ENCODE data around the gene EVI2B. TPM values are rescaled to one million over a fixed set of nuclear protein-coding genes. Genes with fewer than 3 reads are reported as not detected.

The EVI2B gene
- total RNA-seq, 1 experiment from 2014 or later, result not detected

DNA sequence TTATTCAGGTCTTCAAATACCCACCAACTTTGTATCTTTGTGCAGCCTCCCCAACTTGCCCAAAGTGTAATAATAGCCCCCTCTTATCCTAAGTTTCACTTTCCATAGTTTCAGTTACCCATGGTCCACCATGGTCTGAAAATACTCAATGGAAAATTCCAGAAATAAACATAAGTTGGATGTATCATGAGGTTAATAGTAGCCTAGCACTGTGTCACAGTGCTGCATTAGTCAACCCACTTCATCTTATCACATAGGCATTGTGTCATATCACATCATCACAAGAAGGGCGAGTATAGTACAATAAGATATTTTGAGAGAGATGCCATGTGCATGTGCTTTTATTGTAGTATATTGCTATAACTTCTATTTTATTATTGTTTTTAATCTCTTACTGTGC is 38.7 kb downstream of the EVI2B start:
- intact Hi-C loops (cut with micrococcal nuclease; ENCODE audit: unreplicated experiment), result no loop called here
- H3K9me3 Mint-ChIP-seq (ENCODE audit: low read depth, unreplicated experiment), result no peaks in the 10 kb centered on the region
- no peaks in the 10 kb centered on the region for H3K36me3 Mint-ChIP-seq (ENCODE audit: insufficient read depth, unreplicated experiment)
- no peak overlapping the region for H3K4me3 Mint-ChIP-seq (ENCODE audit: low read depth, unreplicated experiment)
- no peak overlapping the region for H3K27ac Mint-ChIP-seq (ENCODE audit: unreplicated experiment)
- H3K27me3 Mint-ChIP-seq (ENCODE audit: unreplicated experiment), result no peaks in the 10 kb centered on the region
- TF ChIP-seq, protein P1, sequence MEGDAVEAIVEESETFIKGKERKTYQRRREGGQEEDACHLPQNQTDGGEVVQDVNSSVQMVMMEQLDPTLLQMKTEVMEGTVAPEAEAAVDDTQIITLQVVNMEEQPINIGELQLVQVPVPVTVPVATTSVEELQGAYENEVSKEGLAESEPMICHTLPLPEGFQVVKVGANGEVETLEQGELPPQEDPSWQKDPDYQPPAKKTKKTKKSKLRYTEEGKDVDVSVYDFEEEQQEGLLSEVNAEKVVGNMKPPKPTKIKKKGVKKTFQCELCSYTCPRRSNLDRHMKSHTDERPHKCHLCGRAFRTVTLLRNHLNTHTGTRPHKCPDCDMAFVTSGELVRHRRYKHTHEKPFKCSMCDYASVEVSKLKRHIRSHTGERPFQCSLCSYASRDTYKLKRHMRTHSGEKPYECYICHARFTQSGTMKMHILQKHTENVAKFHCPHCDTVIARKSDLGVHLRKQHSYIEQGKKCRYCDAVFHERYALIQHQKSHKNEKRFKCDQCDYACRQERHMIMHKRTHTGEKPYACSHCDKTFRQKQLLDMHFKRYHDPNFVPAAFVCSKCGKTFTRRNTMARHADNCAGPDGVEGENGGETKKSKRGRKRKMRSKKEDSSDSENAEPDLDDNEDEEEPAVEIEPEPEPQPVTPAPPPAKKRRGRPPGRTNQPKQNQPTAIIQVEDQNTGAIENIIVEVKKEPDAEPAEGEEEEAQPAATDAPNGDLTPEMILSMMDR (IDR thresholded peaks at IDR 0.05; ENCODE audit: unreplicated experiment), result no peak
- H3K4me1 Mint-ChIP-seq (ENCODE audit: low read depth, unreplicated experiment), result no peaks in the 10 kb centered on the region
- no TSS peak for BruUV-seq (replicated peaks)
- DNase-seq, result no peak
- CTCF ChIA-PET, result no interaction called here

DNA sequence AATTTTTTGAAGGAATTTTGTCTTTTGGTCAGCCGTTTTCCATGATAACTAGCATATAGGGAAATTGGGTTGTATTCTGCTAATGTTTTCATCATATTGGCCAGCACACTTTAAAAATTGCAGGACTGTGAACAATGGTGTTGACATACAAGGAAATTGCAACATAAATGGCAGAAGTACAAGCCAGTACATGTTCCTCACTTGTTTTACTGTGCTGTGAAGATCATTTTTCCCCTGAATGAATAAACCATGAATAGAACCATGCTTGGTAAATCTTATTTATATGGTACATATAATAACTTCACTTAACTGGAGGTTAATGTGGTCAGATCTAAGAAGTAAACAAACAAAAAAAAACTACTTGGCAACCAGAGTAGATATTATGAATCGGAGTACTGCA is 39.6 kb downstream of the EVI2B start:
- no peak for DNase-seq
- Mint-ChIP-seq H3K27me3 (ENCODE audit: unreplicated experiment) (no peaks in the 10 kb centered on the region), H3K4me1 (ENCODE audit: low read depth, unreplicated experiment) (peaks cover 8% of the 10 kb centered on the region), H3K27ac (ENCODE audit: unreplicated experiment) (no peak overlapping the region), H3K4me3 (ENCODE audit: low read depth, unreplicated experiment) (no peak overlapping the region), H3K36me3 (ENCODE audit: insufficient read depth, unreplicated experiment) (no peaks in the 10 kb centered on the region), H3K9me3 (ENCODE audit: low read depth, unreplicated experiment) (no peaks in the 10 kb centered on the region)
- CTCF ChIA-PET, result no interaction called here
- TF ChIP-seq, protein P1 (IDR thresholded peaks at IDR 0.05; ENCODE audit: unreplicated experiment), result no peak
- intact Hi-C loops (cut with micrococcal nuclease; ENCODE audit: unreplicated experiment), result no loop called here
- BruUV-seq (replicated peaks), result no TSS peak

DNA sequence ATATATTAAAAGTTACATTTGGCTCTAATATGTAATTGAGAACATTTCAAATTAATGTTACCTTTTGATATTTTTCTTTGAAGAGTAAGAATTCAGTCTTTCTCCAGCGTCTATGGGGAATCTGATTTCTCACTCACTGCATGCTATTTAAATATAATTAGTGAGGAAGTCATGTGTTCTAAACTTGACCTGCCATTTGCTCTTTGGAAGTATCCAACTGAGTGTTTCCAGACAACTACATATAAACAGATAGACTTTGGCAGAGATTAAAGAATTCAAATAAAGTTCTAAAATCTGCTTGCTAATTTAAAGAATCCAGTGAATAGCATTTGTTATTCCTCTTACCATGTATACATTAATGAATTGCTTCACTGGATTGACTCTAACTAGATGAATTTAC is 40.3 kb downstream of the EVI2B start:
- H3K27me3 Mint-ChIP-seq (ENCODE audit: unreplicated experiment), result no peaks in the 10 kb centered on the region
- H3K4me3 Mint-ChIP-seq (ENCODE audit: low read depth, unreplicated experiment), result no peak overlapping the region
- H3K27ac Mint-ChIP-seq (ENCODE audit: unreplicated experiment), result no peak overlapping the region
- CTCF ChIA-PET, result no interaction called here
- intact Hi-C loops (cut with micrococcal nuclease; ENCODE audit: unreplicated experiment), result no loop called here
- no peaks in the 10 kb centered on the region for H3K9me3 Mint-ChIP-seq (ENCODE audit: low read depth, unreplicated experiment)
- TF ChIP-seq, protein P1 (IDR thresholded peaks at IDR 0.05; ENCODE audit: unreplicated experiment), result no peak
- H3K36me3 Mint-ChIP-seq (ENCODE audit: insufficient read depth, unreplicated experiment), result no peaks in the 10 kb centered on the region
- no peak for DNase-seq
- peaks cover 15% of the 10 kb centered on the region for H3K4me1 Mint-ChIP-seq (ENCODE audit: low read depth, unreplicated experiment)
- no TSS peak for BruUV-seq (replicated peaks)

DNA sequence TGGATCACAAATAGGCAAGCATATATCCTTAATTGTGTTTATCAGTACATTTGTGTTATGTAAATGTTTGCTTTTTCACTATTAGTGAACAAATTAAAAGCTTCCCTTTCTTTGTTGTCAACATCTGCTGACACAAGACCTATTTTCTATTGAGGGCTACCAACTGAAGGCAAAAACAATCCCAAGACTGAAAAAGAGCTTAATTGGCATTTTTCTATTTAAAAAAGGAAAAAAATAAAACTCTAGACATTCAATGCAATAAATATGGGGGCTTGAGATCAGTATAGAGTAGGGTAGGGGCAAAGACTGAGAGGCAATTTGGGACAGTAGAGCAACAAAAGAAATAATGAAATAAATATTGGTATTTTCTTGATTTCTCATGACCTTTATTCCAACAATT is 41.1 kb downstream of the EVI2B start:
- DNase-seq, result no peak
- no TSS peak for BruUV-seq (replicated peaks)
- no peak overlapping the region for H3K4me3 Mint-ChIP-seq (ENCODE audit: low read depth, unreplicated experiment)
- intact Hi-C loops (cut with micrococcal nuclease; ENCODE audit: unreplicated experiment), result no loop called here
- TF ChIP-seq, protein P1 (IDR thresholded peaks at IDR 0.05; ENCODE audit: unreplicated experiment), result no peak
- peaks cover 19% of the 10 kb centered on the region for H3K4me1 Mint-ChIP-seq (ENCODE audit: low read depth, unreplicated experiment)
- H3K9me3 Mint-ChIP-seq (ENCODE audit: low read depth, unreplicated experiment), result no peaks in the 10 kb centered on the region
- peaks cover 5% of the 10 kb centered on the region for H3K36me3 Mint-ChIP-seq (ENCODE audit: insufficient read depth, unreplicated experiment)
- H3K27ac Mint-ChIP-seq (ENCODE audit: unreplicated experiment), result no peak overlapping the region
- no peaks in the 10 kb centered on the region for H3K27me3 Mint-ChIP-seq (ENCODE audit: unreplicated experiment)
- CTCF ChIA-PET, result no interaction called here

DNA sequence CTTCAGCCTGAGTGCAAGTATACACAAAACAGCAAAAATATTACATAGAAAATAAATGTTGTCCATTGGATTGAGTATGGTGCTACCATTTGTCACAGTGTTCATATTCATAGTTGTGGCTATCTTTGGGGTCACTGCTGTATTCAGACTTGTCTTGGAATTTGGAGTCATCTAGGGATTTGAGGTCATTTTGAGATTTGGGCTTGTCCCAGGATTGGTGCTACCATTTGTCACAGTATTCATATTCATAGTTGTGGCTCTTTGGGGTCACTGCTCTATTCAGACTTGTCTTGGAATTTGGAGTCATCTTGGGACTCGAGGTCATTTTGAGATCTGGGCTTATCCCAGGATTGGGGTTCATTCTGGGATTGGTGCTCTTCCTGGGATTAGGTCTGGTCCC is 41.6 kb downstream of the EVI2B start:
- Mint-ChIP-seq H3K36me3 (ENCODE audit: insufficient read depth, unreplicated experiment) (peaks cover 9% of the 10 kb centered on the region), H3K4me1 (ENCODE audit: low read depth, unreplicated experiment) (peaks cover 24% of the 10 kb centered on the region), H3K27ac (ENCODE audit: unreplicated experiment) (no peak overlapping the region), H3K4me3 (ENCODE audit: low read depth, unreplicated experiment) (no peak overlapping the region), H3K27me3 (ENCODE audit: unreplicated experiment) (no peaks in the 10 kb centered on the region), H3K9me3 (ENCODE audit: low read depth, unreplicated experiment) (no peaks in the 10 kb centered on the region)
- CTCF ChIA-PET, result no interaction called here
- intact Hi-C loops (cut with micrococcal nuclease; ENCODE audit: unreplicated experiment), result no loop called here
- BruUV-seq (replicated peaks), result no TSS peak
- DNase-seq, result no peak
- TF ChIP-seq, protein P1 (IDR thresholded peaks at IDR 0.05; ENCODE audit: unreplicated experiment), result no peak
